ENCODE data around the gene HES4. TPM values are rescaled to one million over a fixed set of nuclear protein-coding genes. Genes with fewer than 3 reads are reported as not detected.

Gene HES4
- total and polyA plus RNA-seq, 2 of the 13 experiments (the other 11 are each of a cell fraction or from before 2014, with no cell fraction given), result 8.8 to 10.6 TPM

DNA sequence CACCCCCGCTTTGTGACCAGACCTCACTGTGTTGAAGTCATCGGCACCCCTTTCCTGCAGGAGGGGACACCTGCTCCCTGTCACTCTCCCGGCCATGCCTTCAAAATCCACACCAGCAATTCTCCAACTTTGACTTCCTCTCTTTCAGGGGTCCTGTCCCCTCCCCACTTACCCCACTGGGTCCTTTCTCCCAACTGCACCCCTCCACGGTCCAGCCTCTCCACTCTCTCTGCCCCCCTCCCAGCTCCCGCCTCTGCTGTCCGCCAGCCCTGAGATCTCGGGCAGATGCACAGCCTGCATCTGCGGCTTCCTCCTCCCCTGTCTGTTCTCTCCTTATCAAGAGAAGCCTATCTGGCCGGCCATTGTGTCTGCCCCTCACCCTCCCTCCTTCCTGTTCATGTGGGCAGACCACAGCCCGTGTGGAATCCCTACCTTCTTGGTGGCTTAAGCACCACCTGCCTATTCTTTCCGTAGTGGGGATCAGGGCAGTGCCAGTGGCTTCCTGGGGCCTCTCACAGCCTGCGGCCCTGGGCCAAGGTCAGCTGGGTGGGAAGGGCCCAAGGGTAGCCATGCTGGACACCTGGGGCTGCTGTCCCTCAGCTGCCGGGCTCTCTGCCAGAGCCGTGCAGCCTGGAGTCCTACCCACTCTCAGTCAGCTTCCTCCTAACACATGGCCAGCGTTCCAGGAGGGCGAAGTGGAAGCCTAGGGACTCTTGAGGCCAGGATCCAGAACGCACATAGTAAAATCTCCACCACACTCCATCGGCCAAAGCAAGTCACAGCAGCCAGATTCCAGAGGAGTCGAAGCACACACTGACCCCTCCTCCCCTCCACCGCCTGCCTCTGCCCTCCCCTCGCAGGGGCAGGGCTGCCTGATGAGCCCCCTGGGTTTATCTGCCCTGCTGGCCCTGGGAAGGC is 5.1 kb upstream of the HES4 start (continued):
- TF ChIP-seq, protein P1, sequence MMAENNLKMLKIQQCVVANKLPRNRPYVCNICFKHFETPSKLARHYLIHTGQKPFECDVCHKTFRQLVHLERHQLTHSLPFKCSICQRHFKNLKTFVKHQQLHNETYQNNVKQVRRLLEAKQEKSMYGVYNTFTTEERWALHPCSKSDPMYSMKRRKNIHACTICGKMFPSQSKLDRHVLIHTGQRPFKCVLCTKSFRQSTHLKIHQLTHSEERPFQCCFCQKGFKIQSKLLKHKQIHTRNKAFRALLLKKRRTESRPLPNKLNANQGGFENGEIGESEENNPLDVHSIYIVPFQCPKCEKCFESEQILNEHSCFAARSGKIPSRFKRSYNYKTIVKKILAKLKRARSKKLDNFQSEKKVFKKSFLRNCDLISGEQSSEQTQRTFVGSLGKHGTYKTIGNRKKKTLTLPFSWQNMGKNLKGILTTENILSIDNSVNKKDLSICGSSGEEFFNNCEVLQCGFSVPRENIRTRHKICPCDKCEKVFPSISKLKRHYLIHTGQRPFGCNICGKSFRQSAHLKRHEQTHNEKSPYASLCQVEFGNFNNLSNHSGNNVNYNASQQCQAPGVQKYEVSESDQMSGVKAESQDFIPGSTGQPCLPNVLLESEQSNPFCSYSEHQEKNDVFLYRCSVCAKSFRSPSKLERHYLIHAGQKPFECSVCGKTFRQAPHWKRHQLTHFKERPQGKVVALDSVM (CRISPR knock-in tag; IDR thresholded peaks at IDR 0.05), result no peak
- TF ChIP-seq, protein P2, sequence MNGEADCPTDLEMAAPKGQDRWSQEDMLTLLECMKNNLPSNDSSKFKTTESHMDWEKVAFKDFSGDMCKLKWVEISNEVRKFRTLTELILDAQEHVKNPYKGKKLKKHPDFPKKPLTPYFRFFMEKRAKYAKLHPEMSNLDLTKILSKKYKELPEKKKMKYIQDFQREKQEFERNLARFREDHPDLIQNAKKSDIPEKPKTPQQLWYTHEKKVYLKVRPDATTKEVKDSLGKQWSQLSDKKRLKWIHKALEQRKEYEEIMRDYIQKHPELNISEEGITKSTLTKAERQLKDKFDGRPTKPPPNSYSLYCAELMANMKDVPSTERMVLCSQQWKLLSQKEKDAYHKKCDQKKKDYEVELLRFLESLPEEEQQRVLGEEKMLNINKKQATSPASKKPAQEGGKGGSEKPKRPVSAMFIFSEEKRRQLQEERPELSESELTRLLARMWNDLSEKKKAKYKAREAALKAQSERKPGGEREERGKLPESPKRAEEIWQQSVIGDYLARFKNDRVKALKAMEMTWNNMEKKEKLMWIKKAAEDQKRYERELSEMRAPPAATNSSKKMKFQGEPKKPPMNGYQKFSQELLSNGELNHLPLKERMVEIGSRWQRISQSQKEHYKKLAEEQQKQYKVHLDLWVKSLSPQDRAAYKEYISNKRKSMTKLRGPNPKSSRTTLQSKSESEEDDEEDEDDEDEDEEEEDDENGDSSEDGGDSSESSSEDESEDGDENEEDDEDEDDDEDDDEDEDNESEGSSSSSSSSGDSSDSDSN (CRISPR knock-in tag; IDR thresholded peaks at IDR 0.05), result peak; percentile 79; the same call in 1 of the 2 replicates
- no peak for TF ChIP-seq JDP2 (CRISPR knock-in tag; IDR thresholded peaks at IDR 0.05; ENCODE audit: borderline replicate concordance)
- TF ChIP-seq ZNF724P (CRISPR knock-in tag; IDR thresholded peaks at IDR 0.05; ENCODE audit: borderline replicate concordance), result no peak
- no peak for TF ChIP-seq IKZF1 (IDR thresholded peaks at IDR 0.05)
- TF ChIP-seq ISX (CRISPR knock-in tag; conservative IDR thresholded peaks at IDR 0.05), result no peak
- TF ChIP-seq ETV6 (CRISPR knock-in tag; conservative IDR thresholded peaks at IDR 0.05), result 0 out of 2 replicates have a peak, but pooled peaks have one; percentile 20
- no peak; the same call in 1 of the 2 replicates for TF ChIP-seq ZSCAN9 (CRISPR knock-in tag; IDR thresholded peaks at IDR 0.05; ENCODE audit: borderline replicate concordance)
- TF ChIP-seq RAD21 (CRISPR knock-in tag; IDR thresholded peaks at IDR 0.05), result 0 out of 2 replicates have a peak, but pooled peaks have one; percentile 38
- no peak for TF ChIP-seq ZFP36L1 (CRISPR knock-in tag; IDR thresholded peaks at IDR 0.05)
- TF ChIP-seq ZFP41 (CRISPR knock-in tag; IDR thresholded peaks at IDR 0.05; ENCODE audit: borderline replicate concordance), result no peak
- no peak for TF ChIP-seq KAT2B (IDR thresholded peaks at IDR 0.05; ENCODE audit: borderline replicate concordance, low read depth, low read length)
- TF ChIP-seq NR2F6 (IDR thresholded peaks at IDR 0.05), result peak; percentile 38
- TF ChIP-seq NR2F6 (CRISPR knock-in tag; IDR thresholded peaks at IDR 0.05), result peak; percentile 65
- TF ChIP-seq, protein P3, sequence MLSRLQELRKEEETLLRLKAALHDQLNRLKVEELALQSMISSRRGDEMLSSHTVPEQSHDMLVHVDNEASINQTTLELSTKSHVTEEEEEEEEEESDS (CRISPR knock-in tag; IDR thresholded peaks at IDR 0.05; ENCODE audit: borderline replicate concordance), result no peak
- no peak for TF ChIP-seq ZNF33B (CRISPR knock-in tag; IDR thresholded peaks at IDR 0.05)
- peak; percentile 42; the same call in 1 of the 2 replicates for TF ChIP-seq ZMAT3 (CRISPR knock-in tag; conservative IDR thresholded peaks at IDR 0.05)
- 0 out of 2 replicates have a peak, but pooled peaks have one; percentile 36 for TF ChIP-seq ZNF230 (CRISPR knock-in tag; IDR thresholded peaks at IDR 0.05)
- TF ChIP-seq ZBTB7A (CRISPR knock-in tag; IDR thresholded peaks at IDR 0.05), result peak; percentile 83
- peak; percentile 52 for TF ChIP-seq ZNF430 (CRISPR knock-in tag; IDR thresholded peaks at IDR 0.05)
- TF ChIP-seq ZNF629 (CRISPR knock-in tag; conservative IDR thresholded peaks at IDR 0.05), result 0 out of 2 replicates have a peak, but pooled peaks have one; percentile 4
- TF ChIP-seq, protein P4, sequence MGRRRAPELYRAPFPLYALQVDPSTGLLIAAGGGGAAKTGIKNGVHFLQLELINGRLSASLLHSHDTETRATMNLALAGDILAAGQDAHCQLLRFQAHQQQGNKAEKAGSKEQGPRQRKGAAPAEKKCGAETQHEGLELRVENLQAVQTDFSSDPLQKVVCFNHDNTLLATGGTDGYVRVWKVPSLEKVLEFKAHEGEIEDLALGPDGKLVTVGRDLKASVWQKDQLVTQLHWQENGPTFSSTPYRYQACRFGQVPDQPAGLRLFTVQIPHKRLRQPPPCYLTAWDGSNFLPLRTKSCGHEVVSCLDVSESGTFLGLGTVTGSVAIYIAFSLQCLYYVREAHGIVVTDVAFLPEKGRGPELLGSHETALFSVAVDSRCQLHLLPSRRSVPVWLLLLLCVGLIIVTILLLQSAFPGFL (CRISPR knock-in tag; IDR thresholded peaks at IDR 0.05), result no peak
- 0 out of 2 replicates have a peak, but pooled peaks have one; percentile 46 for TF ChIP-seq ZMYM4 (CRISPR knock-in tag; IDR thresholded peaks at IDR 0.05)
- no peak for TF ChIP-seq MAFK (conservative IDR thresholded peaks at IDR 0.05 in 1 of 2, IDR thresholded peaks at IDR 0.05 in 1 of 2; ENCODE audit: low read length in 2 of 2)
- no peak; the same call in 1 of the 2 replicates for TF ChIP-seq SSRP1 (CRISPR knock-in tag; IDR thresholded peaks at IDR 0.05)

Measured in HepG2 (cell line).